ENCODE results near the gene TMEM175. TPM values are rescaled to one million over a fixed set of nuclear protein-coding genes. Genes with fewer than 3 reads are reported as not detected.
A peak's percentile ranks its signal among the peaks of the same experiment; 100 is the strongest.

TMEM175 gene
- total and polyA plus RNA-seq, 9 of the 15 experiments (the other 6 are each of a cell fraction or from before 2014, with no cell fraction given) = 0.13 to 30.9 (median 9.4) TPM

DNA sequence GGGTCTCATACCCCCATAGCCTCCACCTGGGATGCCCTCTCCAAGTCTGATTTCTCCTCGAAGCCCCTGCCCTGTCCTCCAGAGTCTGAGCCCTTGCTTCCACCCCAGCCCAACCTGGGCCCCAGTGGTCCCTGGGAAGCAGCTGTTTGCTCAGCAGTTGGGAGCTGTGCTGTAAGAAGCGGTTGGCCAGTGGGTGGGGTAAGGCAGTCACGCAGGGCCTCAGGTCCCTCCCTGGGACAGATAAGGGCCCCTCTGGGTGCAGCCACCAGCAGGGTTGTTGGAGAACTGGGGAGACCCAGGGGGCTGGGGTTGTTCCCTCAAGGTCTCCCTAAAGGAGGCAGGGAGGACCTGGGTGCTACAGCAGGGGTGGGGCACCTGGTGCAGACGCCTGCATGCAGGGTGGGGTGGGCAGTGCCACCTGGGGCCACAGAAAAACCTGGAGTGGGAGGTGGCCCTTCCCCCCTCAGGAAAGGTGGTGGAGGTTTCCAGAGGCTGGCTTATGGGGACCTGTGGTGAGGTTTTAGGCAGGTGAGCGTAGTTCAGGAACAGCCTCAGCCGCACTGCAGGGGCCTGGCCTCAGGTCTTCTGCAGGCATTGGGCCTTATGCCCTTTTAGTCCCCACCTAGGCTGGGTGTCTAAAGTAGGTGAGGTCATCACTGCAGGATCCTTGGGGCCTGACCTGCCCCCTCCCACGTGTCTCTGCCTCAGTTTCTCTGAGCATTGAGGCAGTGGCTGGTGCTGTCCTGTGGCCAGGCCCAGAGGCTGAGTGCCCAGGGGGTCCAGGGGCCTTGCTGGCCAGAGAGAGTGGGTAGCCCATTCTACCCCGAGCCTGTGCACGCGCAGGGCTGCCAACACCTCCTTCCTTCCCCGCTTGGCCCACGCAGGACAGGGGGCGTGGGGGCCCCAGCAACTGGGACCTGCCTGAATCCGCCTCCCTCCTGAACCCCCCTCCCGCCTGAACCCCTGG lies 64.1 kb downstream of the TMEM175 start (continued):
- TF ChIP-seq CAMTA2 (CRISPR knock-in tag; conservative IDR thresholded peaks at IDR 0.05) (no peak), ZNF311 (CRISPR knock-in tag; IDR thresholded peaks at IDR 0.05) (no peak), CHCHD3 (CRISPR knock-in tag; IDR thresholded peaks at IDR 0.05) (peak; percentile 40; the same call in 1 of the 2 replicates), ZNF354B (CRISPR knock-in tag; IDR thresholded peaks at IDR 0.05) (no peak), ZBTB17 (CRISPR knock-in tag; IDR thresholded peaks at IDR 0.05) (0 out of 2 replicates have a peak, but pooled peaks have one; percentile 71), PHTF2 (CRISPR knock-in tag; IDR thresholded peaks at IDR 0.05) (no peak), PHF8 (IDR thresholded peaks at IDR 0.05; ENCODE audit: borderline replicate concordance, low read length) (no peak; the same call in 1 of the 2 replicates), TAL1 (IDR thresholded peaks at IDR 0.05) (0 out of 2 replicates have a peak, but pooled peaks have one; percentile 8), RAD51 (IDR thresholded peaks at IDR 0.05; ENCODE audit: borderline replicate concordance, low read depth) (no peak), SMARCC2 (IDR thresholded peaks at IDR 0.05; ENCODE audit: low read depth) (no peak), CC2D1A (IDR thresholded peaks at IDR 0.05) (no peak), COPS2 (conservative IDR thresholded peaks at IDR 0.05) (no peak), SREBF2 (CRISPR knock-in tag; IDR thresholded peaks at IDR 0.05) (no peak), GTF2F1 (IDR thresholded peaks at IDR 0.05; ENCODE audit: low read depth, low read length) (no peak), NBN (IDR thresholded peaks at IDR 0.05; ENCODE audit: low read depth) (no peak), ELF4 (CRISPR knock-in tag; IDR thresholded peaks at IDR 0.05) (no peak), CHD1 (IDR thresholded peaks at IDR 0.05; ENCODE audit: low read length) (no peak), ZNF316 (IDR thresholded peaks at IDR 0.05) (no peak), CBFA2T2 (conservative IDR thresholded peaks at IDR 0.05) (0 out of 2 replicates have a peak, but pooled peaks have one; percentile 15)
- TF ChIP-seq, protein P1, sequence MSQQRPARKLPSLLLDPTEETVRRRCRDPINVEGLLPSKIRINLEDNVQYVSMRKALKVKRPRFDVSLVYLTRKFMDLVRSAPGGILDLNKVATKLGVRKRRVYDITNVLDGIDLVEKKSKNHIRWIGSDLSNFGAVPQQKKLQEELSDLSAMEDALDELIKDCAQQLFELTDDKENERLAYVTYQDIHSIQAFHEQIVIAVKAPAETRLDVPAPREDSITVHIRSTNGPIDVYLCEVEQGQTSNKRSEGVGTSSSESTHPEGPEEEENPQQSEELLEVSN (IDR thresholded peaks at IDR 0.05; ENCODE audit: borderline replicate concordance in 1 of 2, extremely low read depth in 1 of 2, insufficient read depth in 1 of 2, insufficient read length in 1 of 2, low read depth in 1 of 2, low read length in 1 of 2, poor library complexity in 1 of 2, severe bottlenecking in 1 of 2) = peak in 1 of 2 experiments; percentile 28
- TF ChIP-seq, protein P2, sequence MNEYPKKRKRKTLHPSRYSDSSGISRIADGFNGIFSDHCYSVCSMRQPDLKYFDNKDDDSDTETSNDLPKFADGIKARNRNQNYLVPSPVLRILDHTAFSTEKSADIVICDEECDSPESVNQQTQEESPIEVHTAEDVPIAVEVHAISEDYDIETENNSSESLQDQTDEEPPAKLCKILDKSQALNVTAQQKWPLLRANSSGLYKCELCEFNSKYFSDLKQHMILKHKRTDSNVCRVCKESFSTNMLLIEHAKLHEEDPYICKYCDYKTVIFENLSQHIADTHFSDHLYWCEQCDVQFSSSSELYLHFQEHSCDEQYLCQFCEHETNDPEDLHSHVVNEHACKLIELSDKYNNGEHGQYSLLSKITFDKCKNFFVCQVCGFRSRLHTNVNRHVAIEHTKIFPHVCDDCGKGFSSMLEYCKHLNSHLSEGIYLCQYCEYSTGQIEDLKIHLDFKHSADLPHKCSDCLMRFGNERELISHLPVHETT (CRISPR knock-in tag; conservative IDR thresholded peaks at IDR 0.05 in 1 of 2, IDR thresholded peaks at IDR 0.05 in 1 of 2) = peak in 1 of 2 experiments; percentile 76; a peak in 2 of 4 replicates
- TF ChIP-seq, protein P3, sequence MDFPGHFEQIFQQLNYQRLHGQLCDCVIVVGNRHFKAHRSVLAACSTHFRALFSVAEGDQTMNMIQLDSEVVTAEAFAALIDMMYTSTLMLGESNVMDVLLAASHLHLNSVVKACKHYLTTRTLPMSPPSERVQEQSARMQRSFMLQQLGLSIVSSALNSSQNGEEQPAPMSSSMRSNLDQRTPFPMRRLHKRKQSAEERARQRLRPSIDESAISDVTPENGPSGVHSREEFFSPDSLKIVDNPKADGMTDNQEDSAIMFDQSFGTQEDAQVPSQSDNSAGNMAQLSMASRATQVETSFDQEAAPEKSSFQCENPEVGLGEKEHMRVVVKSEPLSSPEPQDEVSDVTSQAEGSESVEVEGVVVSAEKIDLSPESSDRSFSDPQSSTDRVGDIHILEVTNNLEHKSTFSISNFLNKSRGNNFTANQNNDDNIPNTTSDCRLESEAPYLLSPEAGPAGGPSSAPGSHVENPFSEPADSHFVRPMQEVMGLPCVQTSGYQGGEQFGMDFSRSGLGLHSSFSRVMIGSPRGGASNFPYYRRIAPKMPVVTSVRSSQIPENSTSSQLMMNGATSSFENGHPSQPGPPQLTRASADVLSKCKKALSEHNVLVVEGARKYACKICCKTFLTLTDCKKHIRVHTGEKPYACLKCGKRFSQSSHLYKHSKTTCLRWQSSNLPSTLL (IDR thresholded peaks at IDR 0.05) = no peak
- TF ChIP-seq, protein P4, sequence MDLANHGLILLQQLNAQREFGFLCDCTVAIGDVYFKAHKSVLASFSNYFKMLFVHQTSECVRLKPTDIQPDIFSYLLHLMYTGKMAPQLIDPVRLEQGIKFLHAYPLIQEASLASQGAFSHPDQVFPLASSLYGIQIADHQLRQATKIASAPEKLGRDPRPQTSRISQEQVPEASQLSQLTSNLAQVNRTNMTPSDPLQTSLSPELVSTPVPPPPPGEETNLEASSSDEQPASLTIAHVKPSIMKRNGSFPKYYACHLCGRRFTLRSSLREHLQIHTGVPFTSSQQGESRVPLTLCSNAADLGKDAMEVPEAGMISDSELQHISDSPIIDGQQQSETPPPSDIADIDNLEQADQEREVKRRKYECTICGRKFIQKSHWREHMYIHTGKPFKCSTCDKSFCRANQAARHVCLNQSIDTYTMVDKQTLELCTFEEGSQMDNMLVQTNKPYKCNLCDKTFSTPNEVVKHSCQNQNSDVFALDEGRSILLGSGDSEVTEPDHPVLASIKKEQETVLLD (IDR thresholded peaks at IDR 0.05) = peak; percentile 79

Measured in K562 (cell line).